ENCODE results near the gene MECP2.

The MECP2 gene

DNA sequence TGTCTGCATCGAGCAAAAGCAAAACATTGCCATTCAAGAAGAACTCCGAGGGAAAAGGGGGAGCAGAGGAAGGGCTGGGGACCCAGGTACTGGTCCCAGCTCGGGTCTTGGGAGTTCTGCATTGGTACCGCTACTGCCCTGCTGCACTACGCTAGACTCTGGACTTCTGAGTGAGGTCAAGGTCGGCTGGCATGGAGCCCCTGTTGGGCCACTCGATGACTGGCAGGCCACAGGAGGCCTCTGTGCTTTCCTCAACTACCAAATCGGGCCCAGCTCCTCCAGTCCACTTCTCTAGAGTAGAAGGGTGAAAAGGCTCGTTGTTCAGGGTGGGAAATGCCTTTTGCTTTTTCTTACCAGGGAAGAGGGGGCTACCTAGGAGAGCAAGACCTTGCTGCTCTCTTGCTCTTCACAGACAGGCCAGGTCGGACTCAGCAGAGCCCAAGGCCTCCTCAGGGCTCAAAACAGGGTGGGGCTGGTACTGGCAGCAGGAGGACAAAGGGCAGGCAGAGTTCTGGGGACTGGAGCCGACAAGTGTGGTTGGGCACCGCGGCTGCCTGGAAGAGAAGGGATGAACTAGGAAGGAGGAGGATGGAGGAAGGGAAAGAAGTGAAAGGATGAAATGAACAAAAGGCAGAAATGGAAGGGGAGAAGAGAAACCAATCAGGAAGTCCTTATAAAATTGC, 68.9 kb downstream of the MECP2 start:
- no peaks in the 10 kb centered on the region for H3K9me3 ChIP-seq (ENCODE audit: control insufficient read depth in 1 of 2, low read length in 2 of 2)
- H3K4me3 ChIP-seq (ENCODE audit: low read depth in 1 of 2, low read length in 2 of 2) = no peak overlapping the region
- H3K36me3 ChIP-seq (ENCODE audit: control insufficient read depth in 1 of 2, insufficient read depth in 2 of 2, low read length in 2 of 2) = peaks cover 19 to 25% of the 10 kb centered on the region in 2 donors
- H3K4me1 ChIP-seq (ENCODE audit: control insufficient read depth in 1 of 2, insufficient read depth in 2 of 2, low read length in 2 of 2) = peaks cover 4 to 8% of the 10 kb centered on the region in 2 donors
- H3K27ac ChIP-seq (ENCODE audit: low read depth, low read length) = no peak overlapping the region
- H3K27me3 ChIP-seq (ENCODE audit: control insufficient read depth in 1 of 2, insufficient read depth in 2 of 2, low read length in 2 of 2) = no peaks in the 10 kb centered on the region
- H3K9ac ChIP-seq (ENCODE audit: low read depth in 1 of 2, low read length in 2 of 2) = no peak overlapping the region

GRCh38 chrX:154027986-154028385, 69.5 kb downstream of the MECP2 start:
- no peaks in the 10 kb centered on the region for H3K9me3 ChIP-seq (ENCODE audit: control insufficient read depth in 1 of 2, low read length in 2 of 2)
- H3K9ac ChIP-seq (ENCODE audit: low read depth in 1 of 2, low read length in 2 of 2) = no peak overlapping the region
- H3K4me3 ChIP-seq (ENCODE audit: low read depth in 1 of 2, low read length in 2 of 2) = no peak overlapping the region
- H3K4me1 ChIP-seq (ENCODE audit: control insufficient read depth in 1 of 2, insufficient read depth in 2 of 2, low read length in 2 of 2) = peaks cover 4 to 8% of the 10 kb centered on the region in 2 donors
- peaks cover 19 to 25% of the 10 kb centered on the region in 2 donors for H3K36me3 ChIP-seq (ENCODE audit: control insufficient read depth in 1 of 2, insufficient read depth in 2 of 2, low read length in 2 of 2)
- no peak overlapping the region for H3K27ac ChIP-seq (ENCODE audit: low read depth, low read length)
- H3K27me3 ChIP-seq (ENCODE audit: control insufficient read depth in 1 of 2, insufficient read depth in 2 of 2, low read length in 2 of 2) = no peaks in the 10 kb centered on the region

- Histone ChIP-seq H3K4me1 (ENCODE audit: control insufficient read depth in 1 of 2, insufficient read depth in 2 of 2, low read length in 2 of 2) (peaks cover 4 to 8% of the 10 kb centered on the region in 2 donors), H3K36me3 (ENCODE audit: control insufficient read depth in 1 of 2, insufficient read depth in 2 of 2, low read length in 2 of 2) (peaks cover 16 to 22% of the 10 kb centered on the region in 2 donors), H3K27ac (ENCODE audit: low read depth, low read length) (no peak overlapping the region), H3K4me3 (ENCODE audit: low read depth in 1 of 2, low read length in 2 of 2) (no peak overlapping the region), H3K9ac (ENCODE audit: low read depth in 1 of 2, low read length in 2 of 2) (no peak overlapping the region), H3K9me3 (ENCODE audit: control insufficient read depth in 1 of 2, low read length in 2 of 2) (no peaks in the 10 kb centered on the region), H3K27me3 (ENCODE audit: control insufficient read depth in 1 of 2, insufficient read depth in 2 of 2, low read length in 2 of 2) (no peaks in the 10 kb centered on the region)
Measured at GRCh38 chrX:154027022-154027402, 70.5 kb downstream of the MECP2 start.

DNA sequence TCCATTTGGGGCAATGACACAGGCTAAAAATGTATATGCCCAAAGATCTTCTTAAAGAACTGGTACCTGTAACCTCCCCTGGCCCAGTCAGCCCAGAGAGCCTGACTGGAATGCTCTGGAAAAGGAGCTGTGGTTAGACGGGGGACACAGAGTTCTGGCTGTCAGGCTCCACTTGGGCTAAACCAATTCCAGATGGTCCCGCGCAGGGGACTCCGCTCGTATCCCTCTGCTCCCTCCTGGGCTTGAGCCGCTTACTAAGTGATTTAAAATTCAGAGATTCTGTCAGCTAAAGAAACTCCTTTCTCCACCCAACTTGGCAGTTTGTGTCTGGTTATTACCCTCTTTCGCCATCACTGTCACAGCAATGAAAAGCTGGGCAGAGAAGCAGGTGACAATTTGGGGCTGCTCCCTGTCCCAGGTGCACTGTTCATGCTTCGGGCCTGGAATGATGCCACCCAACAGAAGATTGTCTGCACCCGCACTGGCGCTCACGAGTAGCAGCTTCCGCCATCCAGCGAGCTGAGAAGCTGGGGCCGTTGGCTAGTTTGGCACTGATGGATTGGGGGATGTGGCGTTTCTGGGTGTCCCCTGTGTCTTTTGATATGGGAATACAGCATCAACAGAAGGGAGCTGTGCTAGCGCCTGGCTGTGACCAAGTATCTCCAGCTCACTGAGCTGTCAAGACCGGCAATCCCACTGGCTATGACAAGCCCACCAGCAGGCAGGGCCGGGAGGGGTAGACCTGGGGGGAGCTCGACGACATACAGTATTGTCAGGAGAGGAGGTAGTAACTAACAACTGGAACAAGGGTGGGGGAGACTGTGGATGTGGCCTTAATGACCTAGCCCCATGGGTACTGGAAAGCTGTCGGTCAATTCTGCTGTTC, 71.1 kb downstream of the MECP2 start:
- Histone ChIP-seq H3K9me3 (ENCODE audit: control insufficient read depth in 1 of 2, low read length in 2 of 2) (no peaks in the 10 kb centered on the region), H3K27ac (ENCODE audit: low read depth, low read length) (no peak overlapping the region), H3K27me3 (ENCODE audit: control insufficient read depth in 1 of 2, insufficient read depth in 2 of 2, low read length in 2 of 2) (no peaks in the 10 kb centered on the region), H3K4me3 (ENCODE audit: low read depth in 1 of 2, low read length in 2 of 2) (no peak overlapping the region), H3K4me1 (ENCODE audit: control insufficient read depth in 1 of 2, insufficient read depth in 2 of 2, low read length in 2 of 2) (peaks cover 4 to 8% of the 10 kb centered on the region in 2 donors), H3K36me3 (ENCODE audit: control insufficient read depth in 1 of 2, insufficient read depth in 2 of 2, low read length in 2 of 2) (peaks cover 10 to 16% of the 10 kb centered on the region in 2 donors), H3K9ac (ENCODE audit: low read depth in 1 of 2, low read length in 2 of 2) (no peak overlapping the region)

DNA sequence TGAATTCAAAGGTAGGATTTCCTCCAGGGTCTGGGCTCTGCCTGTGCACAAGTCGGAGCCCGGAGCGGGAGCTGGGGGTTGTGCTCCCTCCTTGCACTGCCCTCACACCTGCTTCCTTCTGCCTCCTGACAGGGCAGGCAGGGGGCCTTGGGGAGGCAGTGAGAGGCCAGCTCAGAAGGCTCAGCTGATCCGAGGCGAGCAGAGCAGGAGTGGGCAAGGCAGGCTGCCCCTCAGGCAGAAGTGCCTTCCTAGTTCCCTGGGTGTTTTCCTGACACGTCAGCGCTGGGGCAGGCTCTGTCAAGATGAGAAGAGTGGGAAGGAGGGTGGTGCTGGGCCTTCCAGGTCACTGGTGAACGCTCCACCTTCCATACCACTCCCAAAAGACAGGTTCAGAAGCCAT, 72.3 kb downstream of the MECP2 start:
- no peak overlapping the region for H3K4me3 ChIP-seq (ENCODE audit: low read depth in 1 of 2, low read length in 2 of 2)
- H3K9ac ChIP-seq (ENCODE audit: low read depth in 1 of 2, low read length in 2 of 2) = no peak overlapping the region
- peaks cover 6 to 13% of the 10 kb centered on the region in 2 donors for H3K36me3 ChIP-seq (ENCODE audit: control insufficient read depth in 1 of 2, insufficient read depth in 2 of 2, low read length in 2 of 2)
- no peaks in the 10 kb centered on the region for H3K9me3 ChIP-seq (ENCODE audit: control insufficient read depth in 1 of 2, low read length in 2 of 2)
- no peak overlapping the region for H3K27ac ChIP-seq (ENCODE audit: low read depth, low read length)
- H3K4me1 ChIP-seq (ENCODE audit: control insufficient read depth in 1 of 2, insufficient read depth in 2 of 2, low read length in 2 of 2) = peaks cover 4 to 19% of the 10 kb centered on the region in 2 donors
- no peaks in the 10 kb centered on the region for H3K27me3 ChIP-seq (ENCODE audit: control insufficient read depth in 1 of 2, insufficient read depth in 2 of 2, low read length in 2 of 2)

DNA sequence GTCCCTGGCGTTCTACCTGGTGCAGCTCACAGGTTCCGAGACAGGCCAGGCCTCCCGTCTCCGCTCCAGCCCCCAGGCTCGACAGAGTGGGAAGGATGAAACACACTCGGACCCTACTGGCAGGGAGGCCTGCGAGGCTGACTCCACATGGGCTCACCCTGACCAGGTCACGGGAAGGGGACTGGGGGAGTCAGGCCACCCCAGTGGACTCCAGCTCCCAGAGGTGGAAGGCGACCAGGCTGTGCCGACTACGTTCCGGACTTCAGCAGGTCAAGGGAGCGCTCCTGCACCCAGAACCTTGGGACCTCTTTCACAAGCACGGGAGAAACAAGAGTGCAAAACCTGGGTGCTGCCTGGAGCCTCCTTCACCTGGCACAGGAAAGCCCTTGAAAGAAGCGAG, 73.2 kb downstream of the MECP2 start:
- no peaks in the 10 kb centered on the region for H3K9me3 ChIP-seq (ENCODE audit: control insufficient read depth in 1 of 2, low read length in 2 of 2)
- H3K27ac ChIP-seq (ENCODE audit: low read depth, low read length) = no peak overlapping the region
- peaks cover 4 to 15% of the 10 kb centered on the region in 2 donors for H3K4me1 ChIP-seq (ENCODE audit: control insufficient read depth in 1 of 2, insufficient read depth in 2 of 2, low read length in 2 of 2)
- H3K4me3 ChIP-seq (ENCODE audit: low read depth in 1 of 2, low read length in 2 of 2) = no peak overlapping the region
- no peak overlapping the region for H3K9ac ChIP-seq (ENCODE audit: low read depth in 1 of 2, low read length in 2 of 2)
- H3K36me3 ChIP-seq (ENCODE audit: control insufficient read depth in 1 of 2, insufficient read depth in 2 of 2, low read length in 2 of 2) = peaks cover 6 to 13% of the 10 kb centered on the region in 2 donors
- H3K27me3 ChIP-seq (ENCODE audit: control insufficient read depth in 1 of 2, insufficient read depth in 2 of 2, low read length in 2 of 2) = no peaks in the 10 kb centered on the region

DNA sequence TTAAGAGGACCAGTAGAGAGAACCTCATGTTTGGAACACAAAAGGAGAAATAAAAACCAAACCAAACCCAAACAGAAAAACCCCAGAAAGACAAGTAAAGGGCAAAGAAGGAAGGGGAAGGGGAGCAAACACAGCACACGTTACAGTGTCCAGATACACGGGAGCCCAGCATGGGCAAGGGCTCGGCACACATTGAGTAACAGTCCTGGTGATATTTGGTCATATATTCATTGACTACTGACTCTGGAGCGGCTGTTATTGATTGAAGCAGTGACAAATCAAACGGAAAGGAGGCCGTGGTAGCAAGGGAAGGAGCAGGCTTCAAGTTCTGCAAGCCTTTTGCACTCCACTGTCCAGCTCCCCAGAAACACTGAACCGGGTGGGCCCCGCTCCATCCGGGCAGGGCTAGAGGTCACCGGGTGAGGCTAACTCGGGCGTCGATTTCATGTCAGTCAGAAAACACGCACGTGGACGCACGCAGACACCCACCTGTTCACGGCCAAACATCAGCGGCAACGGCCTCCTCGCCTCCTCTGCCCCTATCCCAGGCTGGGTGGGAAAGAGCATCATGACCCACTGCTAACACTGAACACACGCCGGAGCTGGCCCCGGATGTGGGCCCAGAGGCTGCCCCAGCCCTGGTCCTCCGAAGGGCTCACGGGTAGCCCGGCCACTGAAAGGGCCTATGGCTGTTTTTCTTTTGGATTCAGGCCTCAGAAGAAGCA, 74.1 kb downstream of the MECP2 start:
- Histone ChIP-seq H3K27ac (ENCODE audit: low read depth, low read length) (no peak overlapping the region), H3K4me1 (ENCODE audit: control insufficient read depth in 1 of 2, insufficient read depth in 2 of 2, low read length in 2 of 2) (peaks cover 3 to 17% of the 10 kb centered on the region in 2 donors), H3K9ac (ENCODE audit: low read depth in 1 of 2, low read length in 2 of 2) (no peak overlapping the region)

GRCh38 chrX:154022108-154022507, 75.4 kb downstream of the MECP2 start:
- Histone ChIP-seq H3K27me3 (ENCODE audit: control insufficient read depth in 1 of 2, insufficient read depth in 2 of 2, low read length in 2 of 2) (no peaks in the 10 kb centered on the region), H3K9ac (ENCODE audit: low read depth in 1 of 2, low read length in 2 of 2) (no peak overlapping the region), H3K4me1 (ENCODE audit: control insufficient read depth in 1 of 2, insufficient read depth in 2 of 2, low read length in 2 of 2) (peaks cover 0 to 25% of the 10 kb centered on the region in 2 donors), H3K27ac (ENCODE audit: low read depth, low read length) (no peak overlapping the region), H3K9me3 (ENCODE audit: control insufficient read depth in 1 of 2, low read length in 2 of 2) (no peaks in the 10 kb centered on the region), H3K4me3 (ENCODE audit: low read depth in 1 of 2, low read length in 2 of 2) (no peak overlapping the region), H3K36me3 (ENCODE audit: control insufficient read depth in 1 of 2, insufficient read depth in 2 of 2, low read length in 2 of 2) (peaks cover 2 to 12% of the 10 kb centered on the region in 2 donors)

More for the DNA sequence above, 74.1 kb downstream of the MECP2 start:
- Histone ChIP-seq H3K27me3 (ENCODE audit: control insufficient read depth in 1 of 2, insufficient read depth in 2 of 2, low read length in 2 of 2) (no peaks in the 10 kb centered on the region), H3K9me3 (ENCODE audit: control insufficient read depth in 1 of 2, low read length in 2 of 2) (no peaks in the 10 kb centered on the region), H3K36me3 (ENCODE audit: control insufficient read depth in 1 of 2, insufficient read depth in 2 of 2, low read length in 2 of 2) (peaks cover 6 to 13% of the 10 kb centered on the region in 2 donors), H3K4me3 (ENCODE audit: low read depth in 1 of 2, low read length in 2 of 2) (no peak overlapping the region)

DNA sequence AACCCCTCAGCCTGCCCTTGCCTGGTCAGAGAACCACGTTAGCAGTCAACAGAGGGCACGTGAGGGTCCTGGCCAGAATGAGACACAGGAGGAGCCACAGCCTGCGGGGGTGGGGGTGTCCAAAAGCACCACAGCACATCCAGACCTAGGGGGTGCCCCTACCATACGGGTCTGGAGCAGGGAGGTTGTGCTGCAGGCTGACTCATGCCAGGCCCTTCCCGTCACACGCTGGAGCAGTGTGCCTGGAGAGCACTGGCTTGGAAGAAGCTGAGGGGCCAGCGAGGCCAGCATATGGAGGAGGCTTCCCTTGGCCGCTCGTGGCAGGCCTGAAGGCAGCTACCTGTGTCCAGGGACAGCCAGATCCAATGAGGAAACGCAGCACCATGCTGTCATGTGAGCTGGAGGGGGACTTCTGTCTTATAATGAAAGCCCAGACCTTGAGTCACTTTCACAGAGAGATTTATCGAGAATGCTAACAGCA, 76.3 kb downstream of the MECP2 start:
- Histone ChIP-seq H3K36me3 (ENCODE audit: control insufficient read depth in 1 of 2, insufficient read depth in 2 of 2, low read length in 2 of 2) (peaks cover 6 to 13% of the 10 kb centered on the region in 2 donors), H3K4me3 (ENCODE audit: low read depth in 1 of 2, low read length in 2 of 2) (peak overlapping the region in 1 of 2 donors; percentile 71), H3K27me3 (ENCODE audit: control insufficient read depth in 1 of 2, insufficient read depth in 2 of 2, low read length in 2 of 2) (no peaks in the 10 kb centered on the region), H3K9ac (ENCODE audit: low read depth in 1 of 2, low read length in 2 of 2) (no peak overlapping the region), H3K9me3 (ENCODE audit: control insufficient read depth in 1 of 2, low read length in 2 of 2) (no peaks in the 10 kb centered on the region), H3K27ac (ENCODE audit: low read depth, low read length) (no peak overlapping the region), H3K4me1 (ENCODE audit: control insufficient read depth in 1 of 2, insufficient read depth in 2 of 2, low read length in 2 of 2) (peaks cover 0 to 33% of the 10 kb centered on the region in 2 donors)

All from duodenal mucosa (tissue), 2 donors.